T-helper 17 cell (primary cell): ENCODE results near the gene ATP8B4. TPM values are rescaled to one million over a fixed set of nuclear protein-coding genes. Genes with fewer than 3 reads are reported as not detected.

Experiments used
- ATAC-seq: fragments of 150-1000 bp; cut with Tn5 transposase; 2 replicates; pipeline ENCODE4 v1.10.0; 2021; ENCODE audit warnings: mild to moderate bottlenecking, moderate library complexity
- DNase-seq, 3 donors: peaks; one replicate each; pipeline versions ENCODE4 v3.0.0 to v3.0.0-alpha.2; 2020 to 2021
- H3K9me3 ChIP-seq: one replicate; pipeline ENCODE4 v1.7.0; 2013; ENCODE audit warnings: low read length, mild to moderate bottlenecking; ENCODE audit not compliant: control insufficient read depth, poor library complexity, severe bottlenecking
- H3K27ac Mint-ChIP-seq: one replicate; pipeline ENCODE4 v1.8.0; 2022; ENCODE audit warnings: mild to moderate bottlenecking, moderate library complexity, mixed read lengths
- H3K27me3 Mint-ChIP-seq: one replicate; pipeline ENCODE4 v1.8.0; 2022; ENCODE audit warnings: mixed read lengths
- H3K36me3 Mint-ChIP-seq: one replicate; pipeline ENCODE4 v1.8.0; 2022; ENCODE audit warnings: low read depth, mixed read lengths
- H3K4me1 Mint-ChIP-seq: one replicate; pipeline ENCODE4 v1.8.0; 2022; ENCODE audit warnings: mild to moderate bottlenecking, mixed read lengths
- H3K4me3 Mint-ChIP-seq: one replicate; pipeline ENCODE4 v1.8.0; 2022; ENCODE audit warnings: mild to moderate bottlenecking, moderate library complexity, mixed read lengths
- total RNA-seq, 4 donors: library from RNA in 2 of 4; stranded (reverse) in 2 of 4; gene quantifications; one replicate each; pipeline ENCODE4 v1.2.3 and lab custom pipeline; 2022 to 2026

Gene ATP8B4
- total RNA-seq, 2 donors from 2014 or later = 0.86 to 1.1 TPM

- Mint-ChIP-seq H3K27ac (no peak overlapping the region), H3K27me3 (no peaks in the 10 kb centered on the region), H3K4me3 (no peak overlapping the region), H3K36me3 (no peaks in the 10 kb centered on the region), H3K4me1 (no peaks in the 10 kb centered on the region)
- DNase-seq (no peak), ATAC-seq (no peak)
- no peaks in the 10 kb centered on the region for H3K9me3 ChIP-seq
Observed at GRCh38 chr15:49962044-49962602, 156.9 kb downstream of the ATP8B4 start.

GRCh38 chr15:49953421-49953820 lies 165.6 kb downstream of the ATP8B4 start:
- H3K27me3 Mint-ChIP-seq = no peaks in the 10 kb centered on the region
- ATAC-seq (no peak), DNase-seq (no peak)
- H3K36me3 Mint-ChIP-seq = no peaks in the 10 kb centered on the region
- no peak overlapping the region for H3K4me3 Mint-ChIP-seq
- no peaks in the 10 kb centered on the region for H3K9me3 ChIP-seq
- H3K4me1 Mint-ChIP-seq = no peaks in the 10 kb centered on the region
- H3K27ac Mint-ChIP-seq = no peak overlapping the region

DNA sequence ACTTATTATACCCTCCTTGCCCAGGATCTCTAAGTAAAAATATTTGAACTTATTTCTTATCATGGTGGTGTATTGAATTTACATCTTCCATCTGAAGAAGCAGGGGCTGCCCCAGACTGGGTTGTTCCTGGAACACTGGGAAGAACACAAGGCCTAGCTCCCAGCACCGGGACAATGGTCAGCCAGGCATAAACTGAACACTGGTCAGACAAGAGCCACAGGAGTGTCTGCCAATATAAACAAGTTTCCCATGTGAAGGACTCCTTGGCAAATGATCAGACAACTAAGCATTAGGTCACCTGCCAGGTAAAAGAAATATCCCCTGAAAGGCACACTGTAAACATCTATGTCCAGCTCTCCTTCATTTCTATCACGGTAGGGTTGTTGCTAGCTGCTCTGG lies 172.4 kb downstream of the ATP8B4 start:
- DNase-seq (no peak), ATAC-seq (no peak)
- Mint-ChIP-seq H3K27ac (no peak overlapping the region), H3K27me3 (no peaks in the 10 kb centered on the region), H3K36me3 (no peaks in the 10 kb centered on the region), H3K4me1 (no peaks in the 10 kb centered on the region), H3K4me3 (no peak overlapping the region)
- H3K9me3 ChIP-seq = no peaks in the 10 kb centered on the region

GRCh38 chr15:49934487-49934886 lies 184.5 kb downstream of the ATP8B4 start:
- ATAC-seq = no peak

DNA sequence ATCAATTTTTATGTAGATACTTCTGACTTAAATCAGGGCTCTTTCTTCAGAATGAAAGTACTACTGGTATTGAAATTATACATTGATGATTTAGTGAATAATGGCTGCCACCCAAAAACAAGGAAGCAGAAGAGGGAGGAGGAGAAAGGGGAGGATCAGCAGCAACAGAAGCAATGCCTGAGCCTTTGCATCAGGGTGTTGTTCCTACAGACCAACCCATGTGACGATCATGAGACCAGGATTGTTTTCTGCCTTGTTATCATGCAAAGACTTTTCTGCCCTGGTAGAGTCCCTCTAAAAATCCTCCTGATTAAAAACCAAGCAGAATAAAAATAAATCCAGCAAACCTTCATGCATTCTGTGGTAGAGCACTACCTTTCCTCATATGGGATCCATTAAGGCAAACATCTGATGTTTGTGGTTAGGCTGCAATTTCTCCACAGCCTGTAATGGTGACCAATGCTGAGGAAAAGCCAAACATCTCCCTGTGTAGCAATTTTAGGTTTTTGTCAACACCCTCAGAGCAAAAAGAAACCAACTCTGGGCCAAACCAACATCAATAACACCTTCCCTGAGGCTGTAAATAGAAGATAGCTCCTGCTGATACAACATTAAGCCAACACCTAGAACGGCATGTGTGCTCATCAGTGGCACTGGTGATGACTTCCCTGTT lies 191.7 kb downstream of the ATP8B4 start:
- ATAC-seq (no peak), DNase-seq (no peak)
- Mint-ChIP-seq H3K36me3 (no peaks in the 10 kb centered on the region), H3K27ac (no peak overlapping the region), H3K4me3 (no peak overlapping the region), H3K27me3 (no peaks in the 10 kb centered on the region), H3K4me1 (no peaks in the 10 kb centered on the region)
- H3K9me3 ChIP-seq = no peaks in the 10 kb centered on the region

More at GRCh38 chr15:49934487-49934886, 184.5 kb downstream of the ATP8B4 start:
- Mint-ChIP-seq H3K36me3 (no peaks in the 10 kb centered on the region), H3K27me3 (peaks cover 12% of the 10 kb centered on the region), H3K4me1 (no peaks in the 10 kb centered on the region), H3K4me3 (no peak overlapping the region), H3K27ac (no peak overlapping the region)
- DNase-seq = no peak
- no peaks in the 10 kb centered on the region for H3K9me3 ChIP-seq

DNA sequence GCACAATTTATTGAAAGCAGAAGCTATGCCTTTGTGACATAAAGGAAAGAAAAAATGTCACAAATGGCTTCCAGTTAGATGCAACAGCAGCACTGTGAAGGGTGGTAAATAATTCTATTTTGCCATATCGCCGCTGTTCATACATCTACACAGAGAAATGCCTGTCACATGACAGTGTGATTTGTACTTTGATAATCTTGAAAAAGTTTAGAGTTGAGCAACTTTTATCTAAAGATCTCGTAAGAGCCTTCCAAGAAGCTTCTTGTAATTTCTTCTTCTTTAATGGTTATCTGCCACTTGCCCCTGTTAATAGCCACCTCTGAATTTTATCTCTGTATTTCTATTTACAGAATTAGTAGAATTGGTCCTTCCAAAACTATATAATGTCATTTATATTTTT lies 192.3 kb downstream of the ATP8B4 start:
- no peaks in the 10 kb centered on the region for H3K36me3 Mint-ChIP-seq
- no peak for ATAC-seq
- H3K27ac Mint-ChIP-seq = no peak overlapping the region
- no peaks in the 10 kb centered on the region for H3K27me3 Mint-ChIP-seq
- H3K4me3 Mint-ChIP-seq = no peak overlapping the region
- no peaks in the 10 kb centered on the region for H3K4me1 Mint-ChIP-seq
- no peaks in the 10 kb centered on the region for H3K9me3 ChIP-seq
- DNase-seq = no peak

- H3K4me1 Mint-ChIP-seq = no peaks in the 10 kb centered on the region
- no peak overlapping the region for H3K27ac Mint-ChIP-seq
- H3K4me3 Mint-ChIP-seq = no peak overlapping the region
- no peak for DNase-seq
- H3K36me3 Mint-ChIP-seq = no peaks in the 10 kb centered on the region
- H3K9me3 ChIP-seq = no peaks in the 10 kb centered on the region
- ATAC-seq = no peak
- no peaks in the 10 kb centered on the region for H3K27me3 Mint-ChIP-seq
Observed at GRCh38 chr15:49923671-49924070, 195.4 kb downstream of the ATP8B4 start.

DNA sequence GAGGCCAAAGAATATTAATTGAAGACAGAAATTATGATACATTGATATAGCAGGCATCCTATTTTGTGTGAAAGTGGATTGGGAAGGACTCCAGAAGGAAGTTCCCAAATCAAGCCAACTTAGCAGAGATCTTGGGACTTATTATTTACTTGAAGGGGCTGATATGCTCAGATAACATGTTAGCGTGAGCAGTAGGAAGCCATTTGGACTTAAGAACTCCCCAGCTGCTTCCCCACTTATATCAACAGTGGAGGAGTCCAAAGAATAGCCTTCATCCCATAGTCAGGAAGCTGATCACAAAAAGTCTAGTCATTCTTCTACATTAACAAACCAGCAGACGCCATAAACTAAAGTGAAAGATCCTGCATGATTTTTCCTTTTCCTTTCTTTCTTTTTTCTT lies 200.0 kb downstream of the ATP8B4 start:
- Mint-ChIP-seq H3K4me1 (no peaks in the 10 kb centered on the region), H3K36me3 (no peaks in the 10 kb centered on the region), H3K4me3 (no peak overlapping the region), H3K27ac (no peak overlapping the region), H3K27me3 (no peaks in the 10 kb centered on the region)
- ATAC-seq = no peak
- no peak for DNase-seq
- no peaks in the 10 kb centered on the region for H3K9me3 ChIP-seq

DNA sequence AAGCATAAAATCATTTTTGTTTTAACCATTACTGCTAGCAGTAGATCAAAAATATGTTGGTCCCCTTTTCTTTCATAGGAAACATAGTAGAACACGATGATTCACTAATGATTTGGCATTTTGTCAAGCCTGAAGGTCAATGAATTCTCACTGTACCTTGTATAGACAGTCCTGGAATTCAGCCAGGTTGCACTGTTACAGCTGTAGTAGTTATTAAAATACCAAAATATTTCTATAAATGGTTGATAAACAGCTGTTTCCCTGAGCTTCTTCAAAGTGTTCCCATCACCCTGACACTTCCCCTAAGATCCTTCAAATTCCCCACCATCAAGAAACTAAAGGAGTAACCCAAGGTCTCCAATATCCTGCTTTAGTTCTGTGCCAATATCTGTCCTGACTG lies 200.9 kb downstream of the ATP8B4 start:
- Mint-ChIP-seq H3K27ac (no peak overlapping the region), H3K4me1 (no peaks in the 10 kb centered on the region), H3K27me3 (no peaks in the 10 kb centered on the region), H3K36me3 (no peaks in the 10 kb centered on the region), H3K4me3 (no peak overlapping the region)
- H3K9me3 ChIP-seq = no peaks in the 10 kb centered on the region
- no peak for ATAC-seq
- DNase-seq = no peak

GRCh38 chr15:49916998-49917397 lies 202.0 kb downstream of the ATP8B4 start:
- Mint-ChIP-seq H3K4me1 (no peaks in the 10 kb centered on the region), H3K27me3 (no peaks in the 10 kb centered on the region), H3K36me3 (no peaks in the 10 kb centered on the region), H3K4me3 (no peak overlapping the region), H3K27ac (no peak overlapping the region)
- H3K9me3 ChIP-seq = no peaks in the 10 kb centered on the region
- ATAC-seq (no peak), DNase-seq (no peak)

DNA sequence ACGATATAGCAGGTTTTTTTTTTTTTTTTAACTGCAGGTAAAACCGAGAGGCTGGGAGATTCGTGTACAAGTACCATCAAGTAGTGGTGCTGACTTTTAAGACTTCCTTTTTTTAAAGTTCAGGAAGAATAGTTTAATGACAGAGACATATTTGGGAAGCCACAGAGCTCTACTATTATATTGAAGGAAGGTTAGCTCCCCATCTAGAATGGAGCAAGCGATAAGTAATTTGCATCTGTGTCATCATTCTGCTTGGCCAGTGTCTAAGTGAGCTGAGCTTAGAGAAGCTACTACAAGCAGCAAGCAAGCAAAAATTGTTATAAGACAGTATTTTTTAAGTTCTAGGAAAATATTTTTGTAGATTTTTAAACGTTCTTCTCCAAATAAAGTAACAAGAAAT lies 203.2 kb downstream of the ATP8B4 start:
- H3K27me3 Mint-ChIP-seq = no peaks in the 10 kb centered on the region
- H3K27ac Mint-ChIP-seq = no peak overlapping the region
- H3K36me3 Mint-ChIP-seq = no peaks in the 10 kb centered on the region
- DNase-seq = no peak
- ATAC-seq = no peak
- H3K9me3 ChIP-seq = no peaks in the 10 kb centered on the region
- H3K4me3 Mint-ChIP-seq = no peak overlapping the region
- no peaks in the 10 kb centered on the region for H3K4me1 Mint-ChIP-seq

DNA sequence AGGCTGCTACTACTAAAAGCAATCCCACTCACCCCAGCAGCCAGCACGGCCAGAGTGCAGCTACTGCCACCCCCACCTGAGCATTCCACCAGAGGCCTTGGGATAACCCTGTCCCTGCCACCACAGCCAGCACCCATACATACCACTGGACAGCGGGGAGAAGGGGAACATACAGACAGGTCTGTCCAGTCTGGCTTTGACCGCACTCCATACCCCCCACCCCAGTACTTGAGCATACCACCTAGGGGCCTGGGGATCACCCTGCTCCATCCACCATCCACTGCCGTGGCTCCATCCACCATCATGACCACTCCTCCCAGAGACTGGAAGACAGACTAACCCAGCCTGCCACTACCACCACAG lies 210.1 kb downstream of the ATP8B4 start:
- no peak for DNase-seq
- Mint-ChIP-seq H3K27me3 (peaks cover 19% of the 10 kb centered on the region), H3K4me3 (no peak overlapping the region), H3K27ac (no peak overlapping the region), H3K4me1 (no peaks in the 10 kb centered on the region), H3K36me3 (no peaks in the 10 kb centered on the region)
- no peaks in the 10 kb centered on the region for H3K9me3 ChIP-seq
- no peak for ATAC-seq

- ATAC-seq = no peak
- no peaks in the 10 kb centered on the region for H3K36me3 Mint-ChIP-seq
- peaks cover 25% of the 10 kb centered on the region for H3K27me3 Mint-ChIP-seq
- no peak for DNase-seq
- H3K4me1 Mint-ChIP-seq = no peaks in the 10 kb centered on the region
- H3K9me3 ChIP-seq = no peaks in the 10 kb centered on the region
- H3K4me3 Mint-ChIP-seq = no peak overlapping the region
- H3K27ac Mint-ChIP-seq = no peak overlapping the region
Observed at GRCh38 chr15:49908236-49908932, 210.6 kb downstream of the ATP8B4 start.

DNA sequence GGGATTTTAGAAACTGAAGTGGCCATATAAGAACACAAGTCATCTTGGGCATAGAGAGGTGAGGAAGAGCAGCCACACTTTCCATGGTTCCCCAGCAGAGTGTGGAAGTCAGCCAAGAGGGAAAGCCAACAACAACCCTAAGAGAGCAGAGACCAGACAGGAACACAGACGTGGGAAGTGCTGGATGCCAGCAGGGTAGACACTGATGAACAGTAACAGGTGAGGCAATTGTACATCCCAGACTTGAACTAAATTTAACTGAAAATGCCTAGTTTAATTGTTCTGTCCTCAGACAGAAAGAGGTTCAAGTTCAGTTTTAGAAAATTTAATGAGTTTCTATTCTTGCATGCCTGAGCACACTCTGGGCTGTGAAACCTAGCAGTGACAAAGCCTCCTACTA lies 212.1 kb downstream of the ATP8B4 start:
- Mint-ChIP-seq H3K27ac (no peak overlapping the region), H3K4me1 (no peaks in the 10 kb centered on the region), H3K27me3 (peaks cover 29% of the 10 kb centered on the region), H3K4me3 (no peak overlapping the region), H3K36me3 (no peaks in the 10 kb centered on the region)
- H3K9me3 ChIP-seq = no peaks in the 10 kb centered on the region
- no peak for ATAC-seq
- DNase-seq = no peak
